ENCODE data around the gene TMEM14C.

The TMEM14C gene

GRCh38 chr6:10684618-10685017 lies 38.3 kb upstream of the TMEM14C start:
- TF ChIP-seq MAX (IDR thresholded peaks at IDR 0.05; ENCODE audit: low read depth, low read length): no peak

GRCh38 chr6:10685092-10685915 lies 37.6 kb upstream of the TMEM14C start:
- TF ChIP-seq CTCF (IDR thresholded peaks at IDR 0.05; ENCODE audit: low read depth, low read length) (no peak), POLR2A (IDR thresholded peaks at IDR 0.05; ENCODE audit: extremely low read depth, insufficient read length) (no peak)
- no peak overlapping the region for H3K4me3 ChIP-seq (ENCODE audit: low read depth, low read length)
- no peak for DNase-seq (ENCODE audit: low read depth)

More at GRCh38 chr6:10684618-10685017, 38.3 kb upstream of the TMEM14C start:
- H3K4me3 ChIP-seq (ENCODE audit: low read depth, low read length): no peak overlapping the region
- no peak for DNase-seq (ENCODE audit: low read depth)

- no peak for DNase-seq (ENCODE audit: low read depth)
- TF ChIP-seq MAX (IDR thresholded peaks at IDR 0.05; ENCODE audit: low read depth, low read length) (no peak), MYC (IDR thresholded peaks at IDR 0.05; ENCODE audit: low read depth, low read length) (no peak), CTCF (IDR thresholded peaks at IDR 0.05; ENCODE audit: low read depth, low read length) (no peak), POLR2A (IDR thresholded peaks at IDR 0.05; ENCODE audit: extremely low read depth, insufficient read length) (no peak)
- H3K4me3 ChIP-seq (ENCODE audit: low read depth, low read length): no peak overlapping the region
Measured at GRCh38 chr6:10686901-10687300, 36.0 kb upstream of the TMEM14C start.

GRCh38 chr6:10687582-10687981 lies 35.3 kb upstream of the TMEM14C start:
- no peak for DNase-seq (ENCODE audit: low read depth)
- no peak overlapping the region for H3K4me3 ChIP-seq (ENCODE audit: low read depth, low read length)
- TF ChIP-seq MYC (IDR thresholded peaks at IDR 0.05; ENCODE audit: low read depth, low read length) (no peak), POLR2A (IDR thresholded peaks at IDR 0.05; ENCODE audit: extremely low read depth, insufficient read length) (no peak), CTCF (IDR thresholded peaks at IDR 0.05; ENCODE audit: low read depth, low read length) (no peak), MAX (IDR thresholded peaks at IDR 0.05; ENCODE audit: low read depth, low read length) (no peak)

- no peak overlapping the region for H3K4me3 ChIP-seq (ENCODE audit: low read depth, low read length)
- peak; percentile 58 for DNase-seq (ENCODE audit: low read depth)
- TF ChIP-seq CTCF (IDR thresholded peaks at IDR 0.05; ENCODE audit: low read depth, low read length) (no peak), POLR2A (IDR thresholded peaks at IDR 0.05; ENCODE audit: extremely low read depth, insufficient read length) (no peak), MAX (IDR thresholded peaks at IDR 0.05; ENCODE audit: low read depth, low read length) (no peak), MYC (IDR thresholded peaks at IDR 0.05; ENCODE audit: low read depth, low read length) (no peak)
Measured at GRCh38 chr6:10690651-10691445, 32.0 kb upstream of the TMEM14C start.

- TF ChIP-seq MYC (IDR thresholded peaks at IDR 0.05; ENCODE audit: low read depth, low read length): no peak
- TF ChIP-seq CTCF (IDR thresholded peaks at IDR 0.05; ENCODE audit: low read depth, low read length): no peak
- TF ChIP-seq POLR2A (IDR thresholded peaks at IDR 0.05; ENCODE audit: extremely low read depth, insufficient read length): no peak
- no peak for TF ChIP-seq MAX (IDR thresholded peaks at IDR 0.05; ENCODE audit: low read depth, low read length)
- DNase-seq (ENCODE audit: low read depth): peak; percentile 30
- peak overlapping the region; percentile 87 for H3K4me3 ChIP-seq (ENCODE audit: low read depth, low read length)
Measured at GRCh38 chr6:10692965-10693538, 29.8 kb upstream of the TMEM14C start.
